Ramos (cell line): Measurements from ENCODE around the gene HSD3B7.

Source experiments
- in situ Hi-C: fragments of 300-500 bp; cut with MboI; formaldehyde crosslinking; loops from one replicate; pipeline ENCODE4 v1.14.3; 2022; ENCODE audit warnings: low sequenced_read_pairs; ENCODE audit not compliant: unreplicated experiment

Gene HSD3B7

GRCh38 chr16:30996985-30997724 lies 12.1 kb downstream of the HSD3B7 start:
- in situ Hi-C loops, result loop anchor here (25.0 kb wide), 1 partner anchor 440 kb away; the partner anchor contains the start of genes COX6A2 and ZNF843

GRCh38 chr16:30997725-30998711 lies 13.0 kb downstream of the HSD3B7 start:
- in situ Hi-C loops, result loop anchor here (25.0 kb wide), 1 partner anchor 439 kb away; the partner anchor contains the start of genes COX6A2 and ZNF843

GRCh38 chr16:30998852-30999761 lies 14.1 kb downstream of the HSD3B7 start:
- in situ Hi-C loops, result loop anchor here (25.0 kb wide), 1 partner anchor 438 kb away; the partner anchor contains the start of genes COX6A2 and ZNF843

GRCh38 chr16:31000671-31001382 lies 15.8 kb downstream of the HSD3B7 start:
- in situ Hi-C loops, result no loop called here

GRCh38 chr16:31001507-31002249 lies 16.7 kb downstream of the HSD3B7 start:
- in situ Hi-C loops, result no loop called here

- in situ Hi-C loops, result no loop called here
Measured at GRCh38 chr16:31002250-31002700, 17.3 kb downstream of the HSD3B7 start.

- in situ Hi-C loops, result no loop called here
Measured at GRCh38 chr16:31002862-31003341, 17.9 kb downstream of the HSD3B7 start.

- in situ Hi-C loops, result no loop called here
Measured at GRCh38 chr16:31003744-31004143, 18.7 kb downstream of the HSD3B7 start.

- in situ Hi-C loops, result no loop called here
Measured at GRCh38 chr16:31004658-31005057, 19.7 kb downstream of the HSD3B7 start.

GRCh38 chr16:31005350-31006085 lies 20.5 kb downstream of the HSD3B7 start:
- in situ Hi-C loops, result no loop called here

GRCh38 chr16:31006086-31006385 lies 21.0 kb downstream of the HSD3B7 start:
- in situ Hi-C loops, result no loop called here

- in situ Hi-C loops, result no loop called here
Measured at GRCh38 chr16:31006589-31006988, 21.6 kb downstream of the HSD3B7 start.

- in situ Hi-C loops, result no loop called here
Measured at GRCh38 chr16:31007684-31008083, 22.7 kb downstream of the HSD3B7 start.

- in situ Hi-C loops, result no loop called here
Measured at GRCh38 chr16:31008149-31008548, 23.1 kb downstream of the HSD3B7 start.

GRCh38 chr16:31008551-31008950 lies 23.5 kb downstream of the HSD3B7 start:
- in situ Hi-C loops, result no loop called here

GRCh38 chr16:31009120-31009519 lies 24.1 kb downstream of the HSD3B7 start:
- in situ Hi-C loops, result no loop called here

- in situ Hi-C loops, result no loop called here
Measured at GRCh38 chr16:31009894-31010584, 25.0 kb downstream of the HSD3B7 start.
